Liver (tissue), 9 donors: ENCODE data around the gene C8G. TPM values are rescaled to one million over a fixed set of nuclear protein-coding genes. Genes with fewer than 3 reads are reported as not detected.

Experiments
- DNase-seq: peaks from one replicate; pipeline ENCODE4 v3.0.0-alpha.2; 2017; ENCODE audit warnings: low spot score
- H3K27ac ChIP-seq, 2 donors: one replicate each; pipeline ENCODE4 v1.7.0; 2013; ENCODE audit warnings: inconsistent platforms in 2 of 2, low read length in 2 of 2, control low read depth in 1 of 2, low read depth in 1 of 2, mild to moderate bottlenecking in 1 of 2
- H3K27me3 ChIP-seq, 4 donors: one replicate each; pipeline versions ENCODE4 v1.6.1 to v1.7.0; 2013; ENCODE audit warnings: low read length in 3 of 4, inconsistent platforms in 1 of 4, mild to moderate bottlenecking in 1 of 4, moderate library complexity in 1 of 4; ENCODE audit not compliant: control insufficient read depth in 4 of 4, insufficient read depth in 4 of 4
- H3K36me3 ChIP-seq, 4 donors: one replicate each; pipeline versions ENCODE4 v1.6.1 to v1.7.0; 2013; ENCODE audit warnings: low read length in 3 of 4, mild to moderate bottlenecking in 3 of 4, low read depth in 1 of 4, moderate library complexity in 1 of 4; ENCODE audit not compliant: control insufficient read depth in 4 of 4, insufficient read depth in 3 of 4
- H3K4me1 ChIP-seq, 4 donors: one replicate each; pipeline versions ENCODE4 v1.6.1 to v1.7.0; 2013; ENCODE audit warnings: low read length in 3 of 4, mild to moderate bottlenecking in 3 of 4, moderate library complexity in 1 of 4; ENCODE audit not compliant: control insufficient read depth in 4 of 4, insufficient read depth in 4 of 4
- H3K4me3 ChIP-seq, 3 donors: one replicate each; pipeline versions ENCODE4 v1.6.1 to v1.7.0; 2013; ENCODE audit warnings: low read length in 3 of 3, control low read depth in 1 of 3, low read depth in 1 of 3, mild to moderate bottlenecking in 1 of 3
- H3K9ac ChIP-seq, 2 donors: one replicate each; pipeline ENCODE4 v1.7.0; 2013; ENCODE audit warnings: low read length in 2 of 2, mild to moderate bottlenecking in 2 of 2, moderate library complexity in 2 of 2, control low read depth in 1 of 2, low read depth in 1 of 2
- H3K9me3 ChIP-seq, 4 donors: one replicate each; pipeline versions ENCODE4 v1.6.1 to v1.7.0; 2013; ENCODE audit warnings: low read length in 3 of 4; ENCODE audit not compliant: control insufficient read depth in 4 of 4
- EGR1 ChIP-seq, 2 donors: IDR thresholded peaks; 2 replicates each; pipeline ENCODE4 v1.6.1; 2016 to 2018; ENCODE audit warnings: antibody characterized with exemption in 2 of 2, low read depth in 2 of 2
- FOXA1 ChIP-seq: IDR thresholded peaks from 2 replicates; pipeline ENCODE4 v1.6.1; 2016; ENCODE audit warnings: antibody characterized with exemption
- GABPA ChIP-seq, 2 donors: IDR thresholded peaks in 1 of 2; conservative IDR thresholded peaks in 1 of 2; 2 replicates each; pipeline ENCODE4 v1.6.1; 2016; ENCODE audit warnings: antibody characterized with exemption in 2 of 2, mild to moderate bottlenecking in 1 of 2, moderate library complexity in 1 of 2
- HNF4G ChIP-seq: IDR thresholded peaks from 2 replicates; pipeline ENCODE4 v1.6.1; 2016; ENCODE audit warnings: antibody characterized with exemption
- JUND ChIP-seq, 2 donors: IDR thresholded peaks; 2 replicates each; pipeline ENCODE4 v1.6.1; 2016; ENCODE audit warnings: antibody characterized with exemption in 2 of 2
- NR2F2 ChIP-seq: IDR thresholded peaks from 2 replicates; pipeline ENCODE4 v1.6.1; 2016; ENCODE audit warnings: antibody characterized with exemption
- RAD21 ChIP-seq, 2 donors: IDR thresholded peaks; 2 replicates each; pipeline ENCODE4 v1.6.1; 2016; ENCODE audit warnings: antibody characterized with exemption in 2 of 2, mild to moderate bottlenecking in 2 of 2
- RXRA ChIP-seq, 2 donors: IDR thresholded peaks; 2 replicates each; pipeline ENCODE4 v1.6.1; 2017 to 2018; ENCODE audit warnings: antibody characterized with exemption in 2 of 2, mild to moderate bottlenecking in 1 of 2
- SP1 ChIP-seq: IDR thresholded peaks from 2 replicates; pipeline ENCODE4 v1.6.1; 2018; ENCODE audit warnings: antibody characterized with exemption, mild to moderate bottlenecking
- TAF1 ChIP-seq: conservative IDR thresholded peaks from 2 replicates; pipeline ENCODE4 v1.6.1; 2016; ENCODE audit warnings: antibody characterized with exemption, mild to moderate bottlenecking
- YY1 ChIP-seq: IDR thresholded peaks from 2 replicates; pipeline ENCODE4 v1.6.1; 2016; ENCODE audit warnings: antibody characterized with exemption, mild to moderate bottlenecking
- WGBS: extraction: QIAGEN DNeasy Blood & Tissue Kit; methylation state at CpG from one replicate; pipeline ENCODE4 v1.1.7; 2013; 5-methylcytosine and 5-hydroxymethylcytosine counted together
- polyA plus RNA-seq, 2 donors: library from polyadenylated mRNA; stranded (reverse) in 1 of 2; unstranded in 1 of 2; fragments of 200-250 nt in 1 of 2; fragments of >200 nt in 1 of 2; fragmentation: Nextera tagmentation in 1 of 2; extraction: Ambion mirVana in 1 of 2; gene quantifications; one replicate each; pipeline versions ENCODE4 v1.2.1 to v1.2.3, GENCODE V29; 2013 to 2015
- total RNA-seq, 2 donors: library from RNA; depleted of rRNA; stranded (reverse); fragments of >200 nt; gene quantifications; one replicate each; pipeline ENCODE4 v1.2.3, GENCODE V29; 2014
- TF ChIP-seq, protein P1 (sequence below): fragments of 150-350 bp; IDR thresholded peaks from 2 replicates; pipeline ENCODE4 v1.5.1; 2017; ENCODE audit warnings: improper control_type of control experiment, low read depth, low read length; ENCODE audit not compliant: missing input control
- TF ChIP-seq, protein P2 (sequence below): IDR thresholded peaks from 2 replicates; pipeline ENCODE4 v1.6.1; 2016; ENCODE audit warnings: antibody characterized with exemption, mild to moderate bottlenecking
- TF ChIP-seq, protein P3 (sequence below): IDR thresholded peaks from 2 replicates; pipeline ENCODE4 v1.6.1; 2016; ENCODE audit warnings: antibody characterized with exemption
- donor health status: healthy.
- donor health status: healthy.
- donor health status: healthy.
- donor health status: healthy.
- donor health status: healthy.

Gene C8G
- total and polyA plus RNA-seq, 4 donors = 25.1 to 1,117 (median 607) TPM

DNA sequence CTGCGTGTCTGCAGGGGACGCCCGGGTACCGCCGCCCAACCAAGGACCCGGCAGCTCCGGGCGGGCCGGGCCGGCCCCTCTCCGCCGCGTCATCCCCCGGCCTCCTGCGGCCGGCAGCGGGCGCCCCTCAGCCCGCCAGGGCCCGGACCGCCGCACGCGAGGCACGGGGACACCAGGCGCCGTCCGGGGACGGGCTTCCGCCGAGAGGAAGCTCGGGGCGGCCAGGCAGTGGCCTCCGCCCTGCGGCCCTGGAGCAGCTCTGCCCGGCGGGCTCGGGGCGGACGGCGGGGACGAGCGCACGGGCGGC, 878 bp upstream of the C8G start (continued):
- TF ChIP-seq, protein P1, sequence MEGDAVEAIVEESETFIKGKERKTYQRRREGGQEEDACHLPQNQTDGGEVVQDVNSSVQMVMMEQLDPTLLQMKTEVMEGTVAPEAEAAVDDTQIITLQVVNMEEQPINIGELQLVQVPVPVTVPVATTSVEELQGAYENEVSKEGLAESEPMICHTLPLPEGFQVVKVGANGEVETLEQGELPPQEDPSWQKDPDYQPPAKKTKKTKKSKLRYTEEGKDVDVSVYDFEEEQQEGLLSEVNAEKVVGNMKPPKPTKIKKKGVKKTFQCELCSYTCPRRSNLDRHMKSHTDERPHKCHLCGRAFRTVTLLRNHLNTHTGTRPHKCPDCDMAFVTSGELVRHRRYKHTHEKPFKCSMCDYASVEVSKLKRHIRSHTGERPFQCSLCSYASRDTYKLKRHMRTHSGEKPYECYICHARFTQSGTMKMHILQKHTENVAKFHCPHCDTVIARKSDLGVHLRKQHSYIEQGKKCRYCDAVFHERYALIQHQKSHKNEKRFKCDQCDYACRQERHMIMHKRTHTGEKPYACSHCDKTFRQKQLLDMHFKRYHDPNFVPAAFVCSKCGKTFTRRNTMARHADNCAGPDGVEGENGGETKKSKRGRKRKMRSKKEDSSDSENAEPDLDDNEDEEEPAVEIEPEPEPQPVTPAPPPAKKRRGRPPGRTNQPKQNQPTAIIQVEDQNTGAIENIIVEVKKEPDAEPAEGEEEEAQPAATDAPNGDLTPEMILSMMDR = no peak
- TF ChIP-seq RAD21 (IDR thresholded peaks at IDR 0.05) = no peak

DNA sequence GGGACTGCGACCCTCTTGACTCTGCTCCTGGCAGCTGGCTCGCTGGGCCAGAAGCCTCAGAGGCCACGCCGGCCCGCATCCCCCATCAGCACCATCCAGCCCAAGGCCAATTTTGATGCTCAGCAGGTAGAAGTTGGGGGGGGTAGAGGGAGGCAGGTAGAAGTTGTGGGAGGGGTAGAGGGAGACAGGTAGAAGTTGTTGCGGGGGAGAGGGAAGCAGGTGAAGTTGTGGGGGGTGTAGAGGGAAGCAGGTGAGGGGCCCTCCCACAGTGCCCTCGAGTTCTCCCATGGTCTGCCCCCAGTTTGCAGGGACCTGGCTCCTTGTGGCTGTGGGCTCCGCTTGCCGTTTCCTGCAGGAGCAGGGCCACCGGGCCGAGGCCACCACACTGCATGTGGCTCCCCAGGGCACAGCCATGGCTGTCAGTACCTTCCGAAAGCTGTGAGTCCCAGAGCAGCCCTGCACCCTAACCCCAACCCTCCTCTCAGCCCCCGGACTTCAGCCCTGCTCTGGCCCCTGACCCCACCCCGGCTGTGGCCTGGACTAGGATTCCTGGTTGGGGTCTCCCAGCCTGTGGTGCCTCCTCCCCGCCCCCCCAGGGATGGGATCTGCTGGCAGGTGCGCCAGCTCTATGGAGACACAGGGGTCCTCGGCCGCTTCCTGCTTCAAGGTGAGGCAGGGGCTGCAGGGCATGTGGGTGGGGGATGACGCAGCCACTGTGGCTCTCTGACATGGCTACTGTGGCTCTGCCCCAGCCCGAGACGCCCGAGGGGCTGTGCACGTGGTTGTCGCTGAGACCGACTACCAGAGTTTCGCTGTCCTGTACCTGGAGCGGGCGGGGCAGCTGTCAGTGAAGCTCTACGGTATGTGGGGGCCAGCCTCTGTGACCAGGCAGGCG, 537 bp downstream of the C8G start:
- DNase-seq = no peak
- TF ChIP-seq FOXA1 (peak; percentile 6), EGR1 (IDR thresholded peaks at IDR 0.05; ENCODE audit: low read depth in 2 of 2) (peak in 1 of 2 donors; percentile 13), YY1 (no peak), TAF1 (peak; percentile 50), JUND (IDR thresholded peaks at IDR 0.05) (no peak)
- TF ChIP-seq, protein P2, sequence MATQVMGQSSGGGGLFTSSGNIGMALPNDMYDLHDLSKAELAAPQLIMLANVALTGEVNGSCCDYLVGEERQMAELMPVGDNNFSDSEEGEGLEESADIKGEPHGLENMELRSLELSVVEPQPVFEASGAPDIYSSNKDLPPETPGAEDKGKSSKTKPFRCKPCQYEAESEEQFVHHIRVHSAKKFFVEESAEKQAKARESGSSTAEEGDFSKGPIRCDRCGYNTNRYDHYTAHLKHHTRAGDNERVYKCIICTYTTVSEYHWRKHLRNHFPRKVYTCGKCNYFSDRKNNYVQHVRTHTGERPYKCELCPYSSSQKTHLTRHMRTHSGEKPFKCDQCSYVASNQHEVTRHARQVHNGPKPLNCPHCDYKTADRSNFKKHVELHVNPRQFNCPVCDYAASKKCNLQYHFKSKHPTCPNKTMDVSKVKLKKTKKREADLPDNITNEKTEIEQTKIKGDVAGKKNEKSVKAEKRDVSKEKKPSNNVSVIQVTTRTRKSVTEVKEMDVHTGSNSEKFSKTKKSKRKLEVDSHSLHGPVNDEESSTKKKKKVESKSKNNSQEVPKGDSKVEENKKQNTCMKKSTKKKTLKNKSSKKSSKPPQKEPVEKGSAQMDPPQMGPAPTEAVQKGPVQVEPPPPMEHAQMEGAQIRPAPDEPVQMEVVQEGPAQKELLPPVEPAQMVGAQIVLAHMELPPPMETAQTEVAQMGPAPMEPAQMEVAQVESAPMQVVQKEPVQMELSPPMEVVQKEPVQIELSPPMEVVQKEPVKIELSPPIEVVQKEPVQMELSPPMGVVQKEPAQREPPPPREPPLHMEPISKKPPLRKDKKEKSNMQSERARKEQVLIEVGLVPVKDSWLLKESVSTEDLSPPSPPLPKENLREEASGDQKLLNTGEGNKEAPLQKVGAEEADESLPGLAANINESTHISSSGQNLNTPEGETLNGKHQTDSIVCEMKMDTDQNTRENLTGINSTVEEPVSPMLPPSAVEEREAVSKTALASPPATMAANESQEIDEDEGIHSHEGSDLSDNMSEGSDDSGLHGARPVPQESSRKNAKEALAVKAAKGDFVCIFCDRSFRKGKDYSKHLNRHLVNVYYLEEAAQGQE = peak; percentile 3
- Histone ChIP-seq H3K4me3 (peak overlapping the region; percentile 62 to 78 (median 75)), H3K9me3 (no peaks in the 10 kb centered on the region), H3K9ac (peak overlapping the region; percentile 63 to 74), H3K27ac (peak overlapping the region; percentile 86 to 95), H3K4me1 (peaks cover 13 to 67% (median 42%) of the 10 kb centered on the region in 4 donors), H3K36me3 (peaks cover 0 to 14% (median 8%) of the 10 kb centered on the region in 4 donors), H3K27me3 (no peaks in the 10 kb centered on the region)
- 44% methylated on average over 30 of the region's 30 CpGs for WGBS

DNA sequence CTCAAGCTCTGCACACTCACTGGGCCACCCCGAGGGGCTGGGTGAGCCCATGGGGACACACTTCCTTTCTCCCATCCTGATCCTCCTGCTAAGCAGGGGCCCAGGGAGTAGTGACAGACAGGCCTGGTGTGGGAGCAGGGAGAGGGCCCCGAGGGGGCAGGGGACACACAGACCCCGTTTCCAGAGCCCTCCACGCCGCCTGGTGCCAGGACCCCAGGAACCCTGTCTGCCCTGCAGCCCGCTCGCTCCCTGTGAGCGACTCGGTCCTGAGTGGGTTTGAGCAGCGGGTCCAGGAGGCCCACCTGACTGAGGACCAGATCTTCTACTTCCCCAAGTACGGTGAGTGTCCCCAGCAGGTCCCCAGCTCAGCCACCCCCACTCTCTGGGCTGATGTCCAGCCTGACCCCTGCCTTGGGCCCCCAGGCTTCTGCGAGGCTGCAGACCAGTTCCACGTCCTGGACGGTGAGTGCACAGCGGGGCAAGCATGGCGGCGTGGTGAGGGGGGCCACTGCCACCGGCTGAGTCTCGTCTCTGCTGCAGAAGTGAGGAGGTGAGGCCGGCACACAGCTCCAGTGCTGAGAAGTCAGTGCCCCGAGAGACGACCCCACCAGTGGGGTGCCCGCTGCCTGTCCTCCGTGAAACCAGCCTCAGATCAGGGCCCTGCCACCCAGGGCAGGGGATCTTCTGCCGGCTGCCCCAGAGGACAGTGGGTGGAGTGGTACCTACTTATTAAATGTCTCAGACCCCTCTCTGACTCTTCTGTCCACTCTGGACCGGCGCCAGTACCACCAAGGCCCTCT, 1.4 kb downstream of the C8G start:
- H3K4me1 ChIP-seq = peaks cover 10 to 58% (median 38%) of the 10 kb centered on the region in 4 donors
- H3K36me3 ChIP-seq = peaks cover 0 to 8% (median 3%) of the 10 kb centered on the region in 4 donors
- TF ChIP-seq TAF1 (no peak), JUND (IDR thresholded peaks at IDR 0.05) (no peak), GABPA (IDR thresholded peaks at IDR 0.05 in 1 of 2, conservative IDR thresholded peaks at IDR 0.05 in 1 of 2) (no peak), HNF4G (no peak), SP1 (no peak), FOXA1 (no peak), YY1 (no peak), NR2F2 (no peak), RXRA (IDR thresholded peaks at IDR 0.05) (no peak)
- TF ChIP-seq, protein P3, sequence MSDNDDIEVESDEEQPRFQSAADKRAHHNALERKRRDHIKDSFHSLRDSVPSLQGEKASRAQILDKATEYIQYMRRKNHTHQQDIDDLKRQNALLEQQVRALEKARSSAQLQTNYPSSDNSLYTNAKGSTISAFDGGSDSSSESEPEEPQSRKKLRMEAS = no peak
- H3K4me3 ChIP-seq = peak overlapping the region; percentile 62 to 78 (median 64)
- DNase-seq = no peak
- 46% methylated on average over 27 of the region's 27 CpGs for WGBS
- peak overlapping the region; percentile 20 to 63 for H3K9ac ChIP-seq
- H3K27ac ChIP-seq = peak overlapping the region; percentile 86 to 95
- H3K9me3 ChIP-seq = no peaks in the 10 kb centered on the region
- no peaks in the 10 kb centered on the region for H3K27me3 ChIP-seq
